ENCODE results near the gene PIK3R1.

The PIK3R1 gene

DNA sequence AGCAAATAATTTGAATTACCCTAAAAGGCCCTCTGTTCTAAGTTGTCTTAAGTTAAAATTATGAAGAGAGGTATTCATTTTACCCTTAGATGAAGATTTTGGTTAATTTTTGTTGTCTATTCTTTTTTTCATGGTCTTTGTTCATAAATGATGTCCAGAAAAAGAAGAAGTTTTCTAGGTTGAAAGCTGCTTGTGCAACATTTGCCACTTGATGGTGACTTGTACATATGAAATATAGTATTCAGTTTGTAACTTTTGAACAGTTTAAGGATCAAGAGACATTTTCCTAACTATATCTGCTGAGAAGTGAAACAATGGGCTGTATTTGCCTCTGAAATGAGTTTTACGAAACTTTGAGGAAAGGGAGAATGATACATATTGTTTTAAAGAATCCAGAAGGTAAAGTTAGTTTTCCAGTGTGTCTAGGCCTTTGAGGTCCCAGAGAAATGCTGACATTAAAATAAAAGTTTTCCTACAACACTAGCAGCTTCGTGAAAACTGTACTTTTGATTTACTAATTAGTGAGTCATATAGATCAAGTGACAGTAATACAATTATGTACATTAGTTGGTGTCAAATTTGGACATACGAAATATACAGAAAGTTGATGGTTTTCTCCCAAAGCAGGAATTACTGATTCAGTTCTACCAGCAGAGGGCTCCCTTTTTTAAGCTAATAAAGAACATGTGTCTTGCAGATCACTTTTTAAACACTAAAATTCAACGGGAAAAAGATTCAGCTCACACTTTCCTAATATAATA, 70.5 kb downstream of the PIK3R1 start:
- no peaks in the 10 kb centered on the region for H3K27me3 ChIP-seq (ENCODE audit: control insufficient read depth, insufficient read depth, low read length)
- no peaks in the 10 kb centered on the region for H3K9me3 ChIP-seq (ENCODE audit: control insufficient read depth, low read length)
- peaks cover 40% of the 10 kb centered on the region for H3K4me1 ChIP-seq (ENCODE audit: control insufficient read depth, insufficient read depth, low read length)
- H3K36me3 ChIP-seq (ENCODE audit: control insufficient read depth, insufficient read depth, low read length) = no peaks in the 10 kb centered on the region
- H3K4me3 ChIP-seq (ENCODE audit: low read length) = no peak overlapping the region
- H3K9ac ChIP-seq (ENCODE audit: low read length) = no peak overlapping the region

GRCh38 chr5:68286612-68286912, 71.0 kb downstream of the PIK3R1 start:
- no peak overlapping the region for H3K4me3 ChIP-seq (ENCODE audit: low read length)
- no peaks in the 10 kb centered on the region for H3K36me3 ChIP-seq (ENCODE audit: control insufficient read depth, insufficient read depth, low read length)
- H3K4me1 ChIP-seq (ENCODE audit: control insufficient read depth, insufficient read depth, low read length) = peaks cover 44% of the 10 kb centered on the region
- H3K27me3 ChIP-seq (ENCODE audit: control insufficient read depth, insufficient read depth, low read length) = no peaks in the 10 kb centered on the region
- no peaks in the 10 kb centered on the region for H3K9me3 ChIP-seq (ENCODE audit: control insufficient read depth, low read length)
- H3K9ac ChIP-seq (ENCODE audit: low read length) = no peak overlapping the region

GRCh38 chr5:68287631-68287975, 72.0 kb downstream of the PIK3R1 start:
- Histone ChIP-seq H3K9me3 (ENCODE audit: control insufficient read depth, low read length) (no peaks in the 10 kb centered on the region), H3K4me1 (ENCODE audit: control insufficient read depth, insufficient read depth, low read length) (peaks cover 46% of the 10 kb centered on the region), H3K4me3 (ENCODE audit: low read length) (peak overlapping the region; percentile 77), H3K9ac (ENCODE audit: low read length) (peak overlapping the region; percentile 81), H3K36me3 (ENCODE audit: control insufficient read depth, insufficient read depth, low read length) (no peaks in the 10 kb centered on the region), H3K27me3 (ENCODE audit: control insufficient read depth, insufficient read depth, low read length) (no peaks in the 10 kb centered on the region)

- Histone ChIP-seq H3K27me3 (ENCODE audit: control insufficient read depth, insufficient read depth, low read length) (no peaks in the 10 kb centered on the region), H3K4me3 (ENCODE audit: low read length) (peak overlapping the region; percentile 77), H3K4me1 (ENCODE audit: control insufficient read depth, insufficient read depth, low read length) (peaks cover 46% of the 10 kb centered on the region), H3K9me3 (ENCODE audit: control insufficient read depth, low read length) (no peaks in the 10 kb centered on the region), H3K9ac (ENCODE audit: low read length) (peak overlapping the region; percentile 81), H3K36me3 (ENCODE audit: control insufficient read depth, insufficient read depth, low read length) (no peaks in the 10 kb centered on the region)
Measured at GRCh38 chr5:68287976-68288706, 72.6 kb downstream of the PIK3R1 start.

GRCh38 chr5:68288707-68289134, 73.2 kb downstream of the PIK3R1 start:
- Histone ChIP-seq H3K9me3 (ENCODE audit: control insufficient read depth, low read length) (no peaks in the 10 kb centered on the region), H3K4me1 (ENCODE audit: control insufficient read depth, insufficient read depth, low read length) (peaks cover 46% of the 10 kb centered on the region), H3K9ac (ENCODE audit: low read length) (peak overlapping the region; percentile 81)

GRCh38 chr5:68289498-68289897, 73.9 kb downstream of the PIK3R1 start:
- H3K9ac ChIP-seq (ENCODE audit: low read length) = peak overlapping the region; percentile 81
- peak overlapping the region; percentile 21 for H3K4me3 ChIP-seq (ENCODE audit: low read length)
- peaks cover 43% of the 10 kb centered on the region for H3K4me1 ChIP-seq (ENCODE audit: control insufficient read depth, insufficient read depth, low read length)
- H3K9me3 ChIP-seq (ENCODE audit: control insufficient read depth, low read length) = no peaks in the 10 kb centered on the region
- no peaks in the 10 kb centered on the region for H3K27me3 ChIP-seq (ENCODE audit: control insufficient read depth, insufficient read depth, low read length)
- no peaks in the 10 kb centered on the region for H3K36me3 ChIP-seq (ENCODE audit: control insufficient read depth, insufficient read depth, low read length)

More at GRCh38 chr5:68288707-68289134, 73.2 kb downstream of the PIK3R1 start:
- H3K4me3 ChIP-seq (ENCODE audit: low read length) = peak overlapping the region; percentile 77
- no peaks in the 10 kb centered on the region for H3K36me3 ChIP-seq (ENCODE audit: control insufficient read depth, insufficient read depth, low read length)
- H3K27me3 ChIP-seq (ENCODE audit: control insufficient read depth, insufficient read depth, low read length) = no peaks in the 10 kb centered on the region

DNA sequence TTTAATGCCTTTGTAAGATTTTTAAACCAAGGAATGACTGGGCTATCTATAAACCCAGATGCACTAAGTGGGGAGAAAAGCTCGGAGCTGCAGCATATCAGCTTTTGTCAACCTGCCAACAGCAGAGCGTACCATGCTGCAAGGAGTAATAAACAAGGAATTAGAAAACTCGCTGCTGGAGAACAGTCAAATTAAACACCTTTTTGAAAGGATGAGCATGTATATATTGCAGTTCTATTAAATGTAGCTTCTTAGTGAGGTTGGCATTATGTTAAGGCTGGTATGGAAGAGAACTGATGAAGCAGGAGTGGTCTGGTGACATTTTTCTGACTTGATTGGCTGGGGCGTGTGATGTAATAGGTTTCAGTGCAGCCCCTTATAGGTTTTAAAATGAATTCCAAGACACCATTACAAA, 74.7 kb downstream of the PIK3R1 start:
- Histone ChIP-seq H3K4me3 (ENCODE audit: low read length) (no peak overlapping the region), H3K9me3 (ENCODE audit: control insufficient read depth, low read length) (no peaks in the 10 kb centered on the region), H3K4me1 (ENCODE audit: control insufficient read depth, insufficient read depth, low read length) (peaks cover 42% of the 10 kb centered on the region), H3K36me3 (ENCODE audit: control insufficient read depth, insufficient read depth, low read length) (no peaks in the 10 kb centered on the region), H3K9ac (ENCODE audit: low read length) (no peak overlapping the region), H3K27me3 (ENCODE audit: control insufficient read depth, insufficient read depth, low read length) (no peaks in the 10 kb centered on the region)

DNA sequence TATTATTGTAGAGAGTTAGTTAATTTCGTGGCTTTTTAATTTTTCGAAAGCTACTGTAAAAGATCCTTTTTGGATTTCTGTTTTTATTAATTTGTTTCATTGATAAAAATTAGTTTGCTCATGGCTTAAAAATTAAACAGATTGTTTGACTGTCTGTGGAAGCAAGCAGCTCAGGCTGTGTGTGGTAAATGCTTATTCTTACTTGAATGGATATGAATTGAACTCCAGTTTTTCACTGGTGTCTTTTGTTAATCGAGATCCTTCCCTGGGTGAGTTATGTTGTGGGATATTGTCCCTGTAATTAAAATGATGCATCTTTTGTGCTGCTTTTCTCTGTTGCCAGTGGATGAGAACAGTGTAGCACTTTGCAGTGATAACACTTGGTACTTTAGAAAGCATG, 75.3 kb downstream of the PIK3R1 start:
- Histone ChIP-seq H3K27me3 (ENCODE audit: control insufficient read depth, insufficient read depth, low read length) (no peaks in the 10 kb centered on the region), H3K4me1 (ENCODE audit: control insufficient read depth, insufficient read depth, low read length) (peaks cover 37% of the 10 kb centered on the region), H3K36me3 (ENCODE audit: control insufficient read depth, insufficient read depth, low read length) (no peaks in the 10 kb centered on the region), H3K9me3 (ENCODE audit: control insufficient read depth, low read length) (no peaks in the 10 kb centered on the region), H3K9ac (ENCODE audit: low read length) (peak overlapping the region; percentile 11), H3K4me3 (ENCODE audit: low read length) (no peak overlapping the region)

DNA sequence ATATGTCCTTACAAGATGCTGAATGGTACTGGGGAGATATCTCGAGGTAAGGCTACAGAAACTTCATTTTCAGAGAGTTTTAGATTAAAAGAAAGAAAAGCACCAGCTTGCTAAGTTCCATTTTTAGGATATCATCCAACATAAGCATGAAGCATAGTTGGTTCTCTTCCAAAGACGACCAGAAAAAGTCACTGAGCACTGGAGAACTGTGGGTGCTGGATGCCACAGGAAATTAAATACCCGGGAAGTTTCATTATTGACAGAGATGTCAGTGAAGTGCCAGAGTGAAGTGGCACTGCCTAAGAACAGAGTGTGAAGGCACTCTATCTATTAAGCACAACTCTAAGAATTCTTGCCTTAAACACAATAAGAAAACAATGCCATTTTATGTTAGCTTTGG, 76.8 kb downstream of the PIK3R1 start:
- Histone ChIP-seq H3K36me3 (ENCODE audit: control insufficient read depth, insufficient read depth, low read length) (no peaks in the 10 kb centered on the region), H3K9me3 (ENCODE audit: control insufficient read depth, low read length) (no peaks in the 10 kb centered on the region), H3K9ac (ENCODE audit: low read length) (no peak overlapping the region), H3K4me3 (ENCODE audit: low read length) (no peak overlapping the region), H3K27me3 (ENCODE audit: control insufficient read depth, insufficient read depth, low read length) (no peaks in the 10 kb centered on the region), H3K4me1 (ENCODE audit: control insufficient read depth, insufficient read depth, low read length) (peaks cover 24% of the 10 kb centered on the region)

GRCh38 chr5:68295772-68296171, 80.2 kb downstream of the PIK3R1 start:
- H3K4me1 ChIP-seq (ENCODE audit: control insufficient read depth, insufficient read depth, low read length) = peaks cover 9% of the 10 kb centered on the region
- H3K4me3 ChIP-seq (ENCODE audit: low read length) = no peak overlapping the region
- no peaks in the 10 kb centered on the region for H3K9me3 ChIP-seq (ENCODE audit: control insufficient read depth, low read length)
- no peak overlapping the region for H3K9ac ChIP-seq (ENCODE audit: low read length)
- H3K36me3 ChIP-seq (ENCODE audit: control insufficient read depth, insufficient read depth, low read length) = no peaks in the 10 kb centered on the region
- H3K27me3 ChIP-seq (ENCODE audit: control insufficient read depth, insufficient read depth, low read length) = no peaks in the 10 kb centered on the region

GRCh38 chr5:68296895-68297294, 81.3 kb downstream of the PIK3R1 start:
- Histone ChIP-seq H3K4me1 (ENCODE audit: control insufficient read depth, insufficient read depth, low read length) (no peaks in the 10 kb centered on the region), H3K4me3 (ENCODE audit: low read length) (no peak overlapping the region), H3K36me3 (ENCODE audit: control insufficient read depth, insufficient read depth, low read length) (no peaks in the 10 kb centered on the region), H3K9me3 (ENCODE audit: control insufficient read depth, low read length) (no peaks in the 10 kb centered on the region), H3K9ac (ENCODE audit: low read length) (no peak overlapping the region), H3K27me3 (ENCODE audit: control insufficient read depth, insufficient read depth, low read length) (no peaks in the 10 kb centered on the region)

DNA sequence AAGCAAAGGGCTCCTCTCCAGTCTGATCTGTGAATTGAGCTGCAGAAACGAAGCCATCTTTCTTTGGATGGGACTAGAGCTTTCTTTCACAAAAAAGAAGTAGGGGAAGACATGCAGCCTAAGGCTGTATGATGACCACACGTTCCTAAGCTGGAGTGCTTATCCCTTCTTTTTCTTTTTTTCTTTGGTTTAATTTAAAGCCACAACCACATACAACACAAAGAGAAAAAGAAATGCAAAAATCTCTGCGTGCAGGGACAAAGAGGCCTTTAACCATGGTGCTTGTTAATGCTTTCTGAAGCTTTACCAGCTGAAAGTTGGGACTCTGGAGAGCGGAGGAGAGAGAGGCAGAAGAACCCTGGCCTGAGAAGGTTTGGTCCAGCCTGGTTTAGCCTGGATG, 82.1 kb downstream of the PIK3R1 start:
- Histone ChIP-seq H3K4me1 (ENCODE audit: control insufficient read depth, insufficient read depth, low read length) (no peaks in the 10 kb centered on the region), H3K4me3 (ENCODE audit: low read length) (no peak overlapping the region), H3K9ac (ENCODE audit: low read length) (no peak overlapping the region), H3K27me3 (ENCODE audit: control insufficient read depth, insufficient read depth, low read length) (no peaks in the 10 kb centered on the region), H3K9me3 (ENCODE audit: control insufficient read depth, low read length) (no peaks in the 10 kb centered on the region), H3K36me3 (ENCODE audit: control insufficient read depth, insufficient read depth, low read length) (no peaks in the 10 kb centered on the region)

Measured in mucosa of stomach (tissue), 1 donor.